Neutrophil (primary cell): Measurements from ENCODE around the gene ATP1A2.

Experiments used
- H3K27ac ChIP-seq: fragments of 200-600 bp; sonication (generic); 2 replicates; pipeline ENCODE4 v1.5.1; 2016; ENCODE audit warnings: mild to moderate bottlenecking, moderate library complexity
- H3K27me3 ChIP-seq: fragments of 200-600 bp; sonication (generic); 2 replicates; pipeline ENCODE4 v1.6.0; 2016; ENCODE audit warnings: mild to moderate bottlenecking
- H3K36me3 ChIP-seq: fragments of 200-600 bp; sonication (generic); 2 replicates; pipeline ENCODE4 v1.5.1; 2017
- H3K4me1 ChIP-seq, 2 experiments: fragments of 200-600 bp in 1 of 2; sonication (generic) in 1 of 2; 1 replicate in 1 of 2; 2 replicates in 1 of 2; pipeline versions ENCODE4 v1.5.1 to v1.6.1; 2013 to 2016; ENCODE audit warnings: low read depth in 1 of 2, low read length in 1 of 2, mild to moderate bottlenecking in 1 of 2, moderate library complexity in 1 of 2; ENCODE audit not compliant: control insufficient read depth in 1 of 2, insufficient read depth in 1 of 2
- H3K4me3 ChIP-seq, 2 experiments: fragments of 200-600 bp in 1 of 2; sonication (generic) in 1 of 2; 1 replicate in 1 of 2; 2 replicates in 1 of 2; pipeline ENCODE4 v1.5.1; 2013 to 2016; ENCODE audit warnings: low read depth in 1 of 2, low read length in 1 of 2, mild to moderate bottlenecking in 1 of 2, moderate library complexity in 1 of 2
- H3K9me3 ChIP-seq: fragments of 200-600 bp; sonication (generic); 2 replicates; pipeline ENCODE4 v1.5.1; 2016
- CTCF ChIP-seq: fragments of 200-600 bp; sonication (generic); IDR thresholded peaks from 2 replicates; pipeline ENCODE4 v1.5.1; 2016; ENCODE audit warnings: antibody characterized with exemption

Gene ATP1A2

GRCh38 chr1:160077486-160077885 is 38.1 kb upstream of the ATP1A2 start:
- no peak overlapping the region for H3K27ac ChIP-seq
- no peaks in the 10 kb centered on the region for H3K4me1 ChIP-seq
- no peaks in the 10 kb centered on the region for H3K36me3 ChIP-seq
- H3K4me3 ChIP-seq: no peak overlapping the region
- TF ChIP-seq CTCF: no peak
- H3K27me3 ChIP-seq: peaks cover 54% of the 10 kb centered on the region
- no peaks in the 10 kb centered on the region for H3K9me3 ChIP-seq

GRCh38 chr1:160078512-160079195 is 36.9 kb upstream of the ATP1A2 start:
- H3K4me1 ChIP-seq: peaks cover 0 to under 1% of the 10 kb centered on the region in 2 experiments
- H3K9me3 ChIP-seq: no peaks in the 10 kb centered on the region
- no peaks in the 10 kb centered on the region for H3K36me3 ChIP-seq
- no peak overlapping the region for H3K4me3 ChIP-seq
- no peak overlapping the region for H3K27ac ChIP-seq
- peak; percentile 30 for TF ChIP-seq CTCF
- H3K27me3 ChIP-seq: peaks cover 55% of the 10 kb centered on the region

DNA sequence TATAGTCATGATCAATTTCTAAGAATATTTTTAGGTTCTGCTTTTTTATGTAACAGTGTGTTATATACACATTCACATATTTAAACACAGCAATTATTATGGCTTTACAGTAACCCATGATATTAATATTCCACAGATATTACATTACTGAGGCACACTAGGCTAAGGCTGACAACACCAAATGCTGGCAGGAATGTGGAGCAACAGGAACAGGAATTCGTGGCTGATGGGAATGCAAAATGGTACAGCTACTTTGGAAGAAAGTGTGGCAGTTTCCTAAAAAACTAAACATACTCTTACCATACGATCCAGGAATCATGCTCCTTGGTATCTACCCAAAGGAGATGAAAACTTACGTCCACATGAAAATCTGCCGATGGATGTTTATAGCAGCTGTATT is 36.1 kb upstream of the ATP1A2 start:
- H3K36me3 ChIP-seq: no peaks in the 10 kb centered on the region
- H3K4me1 ChIP-seq: peaks cover 0 to 8% of the 10 kb centered on the region in 2 experiments
- no peak for TF ChIP-seq CTCF
- peaks cover 63% of the 10 kb centered on the region for H3K27me3 ChIP-seq
- H3K9me3 ChIP-seq: no peaks in the 10 kb centered on the region
- no peak overlapping the region for H3K27ac ChIP-seq
- no peak overlapping the region for H3K4me3 ChIP-seq

DNA sequence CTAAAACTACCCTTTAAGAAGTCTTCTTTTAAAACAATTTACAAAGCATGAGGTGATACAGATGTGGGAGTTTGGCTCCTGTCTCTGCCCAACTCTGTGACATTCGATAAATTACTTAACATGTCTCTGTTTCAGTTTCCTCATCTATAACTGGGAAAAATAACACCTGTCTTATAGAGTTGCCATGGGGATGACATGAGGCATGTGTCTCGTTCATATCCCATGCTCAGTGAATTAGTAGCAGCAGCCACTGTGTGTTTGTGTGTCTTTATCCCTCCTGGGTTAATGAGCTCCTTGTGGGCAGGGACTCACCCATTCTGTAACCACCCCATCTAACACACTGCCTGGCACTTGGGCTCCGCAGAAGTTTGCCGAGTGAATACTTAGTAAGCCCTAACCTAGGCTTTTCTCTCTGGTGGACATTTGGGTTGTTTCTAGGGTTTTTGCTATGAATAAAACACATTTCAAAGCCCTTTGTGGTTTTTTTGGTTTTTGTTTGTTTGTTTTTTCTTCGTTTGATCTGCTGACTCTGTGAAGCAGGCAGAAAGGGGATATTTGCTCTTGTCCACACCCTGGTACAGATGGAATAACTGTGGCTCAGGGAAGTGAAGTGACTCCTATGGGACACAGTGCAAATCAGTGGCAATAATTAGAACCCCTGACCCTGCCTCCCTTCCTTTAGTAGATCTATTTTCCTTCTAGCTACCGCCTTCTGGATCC is 35.0 kb upstream of the ATP1A2 start:
- Histone ChIP-seq H3K36me3 (no peaks in the 10 kb centered on the region), H3K4me1 (peaks cover 0 to 8% of the 10 kb centered on the region in 2 experiments), H3K27me3 (peaks cover 74% of the 10 kb centered on the region), H3K4me3 (no peak overlapping the region), H3K9me3 (no peaks in the 10 kb centered on the region), H3K27ac (no peak overlapping the region)
- no peak for TF ChIP-seq CTCF

DNA sequence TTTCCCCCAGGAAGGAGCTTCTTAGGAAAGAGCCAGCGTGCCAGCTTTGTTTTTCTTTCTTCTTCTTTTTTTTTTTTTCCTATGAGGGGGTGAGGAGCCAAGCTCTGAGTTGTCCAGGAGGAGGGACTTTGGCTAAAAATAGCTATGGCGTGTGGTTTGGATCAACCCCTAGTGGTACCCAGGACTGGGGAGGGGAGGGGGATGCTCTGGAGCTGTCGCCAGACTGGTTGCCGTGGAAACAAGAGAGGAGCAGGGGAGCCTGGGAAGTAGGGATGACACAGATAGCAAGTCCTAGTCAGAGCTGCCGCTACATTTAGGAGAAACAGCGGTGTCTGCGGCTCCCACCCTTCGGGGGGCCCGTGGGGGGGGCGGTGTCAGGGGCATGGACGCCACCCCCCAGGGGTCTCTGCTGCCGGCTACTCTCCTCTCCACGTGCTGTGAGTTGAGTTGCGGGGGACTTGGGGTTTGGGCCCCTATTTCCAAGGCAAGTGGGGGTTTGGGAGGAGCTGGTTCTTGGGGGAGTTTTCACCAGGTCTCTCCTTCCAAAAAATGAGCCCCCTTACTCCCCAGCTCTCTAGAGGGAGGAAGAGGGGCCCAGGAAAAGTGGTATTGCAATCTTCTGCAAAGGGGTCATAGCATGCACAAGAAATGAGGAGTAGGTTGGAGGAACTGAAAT is 34.2 kb upstream of the ATP1A2 start, which contains the start of gene KCNJ9:
Gene KCNJ9, plus strand, starts transcription at position 278 of the 676 bp plus-strand sequence. CDS start 2,493 bp downstream, outside the sequence.
- Histone ChIP-seq H3K27me3 (peaks cover 83% of the 10 kb centered on the region), H3K36me3 (no peaks in the 10 kb centered on the region), H3K4me1 (peaks cover 0 to 8% of the 10 kb centered on the region in 2 experiments), H3K27ac (no peak within 1 kb of the TSS), H3K4me3 (no peak within 1 kb of the TSS), H3K9me3 (no peaks in the 10 kb centered on the region)
- TF ChIP-seq CTCF: no peak
